ENCODE data around the gene PLD4.

PLD4 gene

GRCh38 chr14:104953896-104954656 is 29.4 kb downstream of the PLD4 start:
- H3K4me2 ChIP-seq (ENCODE audit: low read length): no peak overlapping the region
- H3K79me2 ChIP-seq (ENCODE audit: control insufficient read depth, insufficient read depth, low read length, poor library complexity): no peaks in the 10 kb centered on the region
- H3K79me1 ChIP-seq (ENCODE audit: low read length): no peaks in the 10 kb centered on the region
- H3K4me3 ChIP-seq (ENCODE audit: low read depth, low read length): no peak overlapping the region
- H3K27ac ChIP-seq (ENCODE audit: low read depth, low read length): no peak overlapping the region
- no peaks in the 10 kb centered on the region for H3K4me1 ChIP-seq (ENCODE audit: control insufficient read depth in 1 of 2, insufficient read depth in 2 of 2, low read length in 2 of 2)
- H3K4ac ChIP-seq (ENCODE audit: low read depth, low read length): no peak overlapping the region
- no peaks in the 10 kb centered on the region for H3K27me3 ChIP-seq (ENCODE audit: insufficient read depth, low read length)
- H2BK120ac ChIP-seq (ENCODE audit: insufficient read depth, low read length, poor library complexity): no peak overlapping the region
- no peak overlapping the region for H4K8ac ChIP-seq (ENCODE audit: low read depth, low read length)
- H2BK5ac ChIP-seq (ENCODE audit: low read depth, low read length, poor library complexity): no peak overlapping the region
- DNase-seq: no peak
- H3K18ac ChIP-seq (ENCODE audit: low read length): no peak overlapping the region
- H4K91ac ChIP-seq (ENCODE audit: low read depth, low read length): no peak overlapping the region
- H4K12ac ChIP-seq (ENCODE audit: low read depth, low read length): no peak overlapping the region
- no peak overlapping the region for H3K14ac ChIP-seq (ENCODE audit: low read length)
- H3K9ac ChIP-seq (ENCODE audit: low read length): no peak overlapping the region
- H3K23ac ChIP-seq (ENCODE audit: low read length): no peak overlapping the region
- WGBS (ENCODE audit: extremely low coverage, insufficient coverage, insufficient read length): no CpG with 5 or more reads among the region's 26 CpGs
- no peaks in the 10 kb centered on the region for H3K36me3 ChIP-seq (ENCODE audit: control insufficient read depth in 1 of 2, insufficient read depth in 2 of 2, low read length in 2 of 2)
- H3K9me3 ChIP-seq (ENCODE audit: insufficient read depth, low read depth, low read length): peaks cover 11% of the 10 kb centered on the region
- no peak overlapping the region for H2AFZ ChIP-seq (ENCODE audit: insufficient read depth, low read length, poor library complexity)
- no peak overlapping the region for H2AK5ac ChIP-seq (ENCODE audit: low read length)
- H2BK12ac ChIP-seq (ENCODE audit: low read length): no peak overlapping the region

GRCh38 chr14:104954746-104955395 is 30.2 kb downstream of the PLD4 start:
- no peak for DNase-seq
- Histone ChIP-seq H2BK120ac (ENCODE audit: insufficient read depth, low read length, poor library complexity) (no peak overlapping the region), H4K8ac (ENCODE audit: low read depth, low read length) (no peak overlapping the region), H3K36me3 (ENCODE audit: control insufficient read depth in 1 of 2, insufficient read depth in 2 of 2, low read length in 2 of 2) (no peaks in the 10 kb centered on the region), H3K4me3 (ENCODE audit: low read depth, low read length) (no peak overlapping the region), H3K4ac (ENCODE audit: low read depth, low read length) (no peak overlapping the region), H2BK5ac (ENCODE audit: low read depth, low read length, poor library complexity) (no peak overlapping the region), H3K23ac (ENCODE audit: low read length) (no peak overlapping the region), H3K9me3 (ENCODE audit: insufficient read depth, low read depth, low read length) (peaks cover 6% of the 10 kb centered on the region), H2AK5ac (ENCODE audit: low read length) (no peak overlapping the region), H3K79me1 (ENCODE audit: low read length) (no peaks in the 10 kb centered on the region), H3K4me2 (ENCODE audit: low read length) (no peak overlapping the region), H3K14ac (ENCODE audit: low read length) (no peak overlapping the region), H3K27ac (ENCODE audit: low read depth, low read length) (no peak overlapping the region), H2AFZ (ENCODE audit: insufficient read depth, low read length, poor library complexity) (no peak overlapping the region), H3K27me3 (ENCODE audit: insufficient read depth, low read length) (no peaks in the 10 kb centered on the region), H4K91ac (ENCODE audit: low read depth, low read length) (no peak overlapping the region), H4K12ac (ENCODE audit: low read depth, low read length) (no peak overlapping the region), H3K79me2 (ENCODE audit: control insufficient read depth, insufficient read depth, low read length, poor library complexity) (no peaks in the 10 kb centered on the region), H3K4me1 (ENCODE audit: control insufficient read depth in 1 of 2, insufficient read depth in 2 of 2, low read length in 2 of 2) (no peaks in the 10 kb centered on the region), H3K9ac (ENCODE audit: low read length) (no peak overlapping the region), H3K18ac (ENCODE audit: low read length) (no peak overlapping the region), H2BK12ac (ENCODE audit: low read length) (no peak overlapping the region)
- WGBS (ENCODE audit: extremely low coverage, insufficient coverage, insufficient read length): no CpG with 5 or more reads among the region's 13 CpGs

- no peak overlapping the region for H3K23ac ChIP-seq (ENCODE audit: low read length)
- no peak overlapping the region for H2BK120ac ChIP-seq (ENCODE audit: insufficient read depth, low read length, poor library complexity)
- no peaks in the 10 kb centered on the region for H3K27me3 ChIP-seq (ENCODE audit: insufficient read depth, low read length)
- no CpG with 5 or more reads among the region's 3 CpGs for WGBS (ENCODE audit: extremely low coverage, insufficient coverage, insufficient read length)
- no peaks in the 10 kb centered on the region for H3K79me1 ChIP-seq (ENCODE audit: low read length)
- peaks cover 2% of the 10 kb centered on the region for H3K9me3 ChIP-seq (ENCODE audit: insufficient read depth, low read depth, low read length)
- H2BK12ac ChIP-seq (ENCODE audit: low read length): no peak overlapping the region
- H3K27ac ChIP-seq (ENCODE audit: low read depth, low read length): no peak overlapping the region
- H2BK5ac ChIP-seq (ENCODE audit: low read depth, low read length, poor library complexity): no peak overlapping the region
- no peaks in the 10 kb centered on the region for H3K36me3 ChIP-seq (ENCODE audit: control insufficient read depth in 1 of 2, insufficient read depth in 2 of 2, low read length in 2 of 2)
- no peaks in the 10 kb centered on the region for H3K79me2 ChIP-seq (ENCODE audit: control insufficient read depth, insufficient read depth, low read length, poor library complexity)
- H3K9ac ChIP-seq (ENCODE audit: low read length): no peak overlapping the region
- H3K4me1 ChIP-seq (ENCODE audit: control insufficient read depth in 1 of 2, insufficient read depth in 2 of 2, low read length in 2 of 2): no peaks in the 10 kb centered on the region
- no peak overlapping the region for H4K8ac ChIP-seq (ENCODE audit: low read depth, low read length)
- H4K91ac ChIP-seq (ENCODE audit: low read depth, low read length): no peak overlapping the region
- H4K12ac ChIP-seq (ENCODE audit: low read depth, low read length): no peak overlapping the region
- H3K4me3 ChIP-seq (ENCODE audit: low read depth, low read length): no peak overlapping the region
- DNase-seq: no peak
- no peak overlapping the region for H3K14ac ChIP-seq (ENCODE audit: low read length)
- H3K4me2 ChIP-seq (ENCODE audit: low read length): no peak overlapping the region
- no peak overlapping the region for H3K18ac ChIP-seq (ENCODE audit: low read length)
- no peak overlapping the region for H2AFZ ChIP-seq (ENCODE audit: insufficient read depth, low read length, poor library complexity)
- no peak overlapping the region for H2AK5ac ChIP-seq (ENCODE audit: low read length)
- H3K4ac ChIP-seq (ENCODE audit: low read depth, low read length): no peak overlapping the region
These were observed 30.7 kb downstream of the PLD4 start for GRCh38 chr14:104955396-104955770.

- Histone ChIP-seq H3K9ac (ENCODE audit: low read length) (no peak overlapping the region), H3K23ac (ENCODE audit: low read length) (no peak overlapping the region), H3K27ac (ENCODE audit: low read depth, low read length) (no peak overlapping the region), H2BK5ac (ENCODE audit: low read depth, low read length, poor library complexity) (no peak overlapping the region), H3K79me2 (ENCODE audit: control insufficient read depth, insufficient read depth, low read length, poor library complexity) (no peaks in the 10 kb centered on the region), H2BK120ac (ENCODE audit: insufficient read depth, low read length, poor library complexity) (no peak overlapping the region), H3K9me3 (ENCODE audit: insufficient read depth, low read depth, low read length) (peaks cover 2% of the 10 kb centered on the region), H4K91ac (ENCODE audit: low read depth, low read length) (no peak overlapping the region), H2AFZ (ENCODE audit: insufficient read depth, low read length, poor library complexity) (no peak overlapping the region), H3K4me1 (ENCODE audit: control insufficient read depth in 1 of 2, insufficient read depth in 2 of 2, low read length in 2 of 2) (no peaks in the 10 kb centered on the region), H4K8ac (ENCODE audit: low read depth, low read length) (no peak overlapping the region), H3K4me2 (ENCODE audit: low read length) (no peak overlapping the region), H3K4ac (ENCODE audit: low read depth, low read length) (no peak overlapping the region), H3K36me3 (ENCODE audit: control insufficient read depth in 1 of 2, insufficient read depth in 2 of 2, low read length in 2 of 2) (no peaks in the 10 kb centered on the region), H3K79me1 (ENCODE audit: low read length) (no peaks in the 10 kb centered on the region), H3K4me3 (ENCODE audit: low read depth, low read length) (no peak overlapping the region), H2AK5ac (ENCODE audit: low read length) (no peak overlapping the region), H2BK12ac (ENCODE audit: low read length) (no peak overlapping the region), H4K12ac (ENCODE audit: low read depth, low read length) (no peak overlapping the region), H3K14ac (ENCODE audit: low read length) (no peak overlapping the region), H3K27me3 (ENCODE audit: insufficient read depth, low read length) (no peaks in the 10 kb centered on the region), H3K18ac (ENCODE audit: low read length) (no peak overlapping the region)
- no CpG with 5 or more reads among the region's 14 CpGs for WGBS (ENCODE audit: extremely low coverage, insufficient coverage, insufficient read length)
- DNase-seq: no peak
These were observed 31.7 kb downstream of the PLD4 start for GRCh38 chr14:104956290-104956890.
